CD4-positive, alpha-beta T cell treated with Interleukin-17A for 4 hours (primary cell): Measurements from ENCODE around the gene PRKCE.
"Not testable (repeated sequence)": the region's sequence is repeated elsewhere in the genome, so short reads cannot be mapped to it uniquely, and the experiment has no call there.

ENCODE experiments used
- DNase-seq: peaks from one replicate; pipeline ENCODE4 v3.0.0-alpha.2; 2020; ENCODE audit warnings: mixed read lengths

Gene PRKCE

GRCh38 chr2:46223514-46223913, 572.0 kb downstream of the PRKCE start:
- not testable (repeated sequence) for DNase-seq

DNA sequence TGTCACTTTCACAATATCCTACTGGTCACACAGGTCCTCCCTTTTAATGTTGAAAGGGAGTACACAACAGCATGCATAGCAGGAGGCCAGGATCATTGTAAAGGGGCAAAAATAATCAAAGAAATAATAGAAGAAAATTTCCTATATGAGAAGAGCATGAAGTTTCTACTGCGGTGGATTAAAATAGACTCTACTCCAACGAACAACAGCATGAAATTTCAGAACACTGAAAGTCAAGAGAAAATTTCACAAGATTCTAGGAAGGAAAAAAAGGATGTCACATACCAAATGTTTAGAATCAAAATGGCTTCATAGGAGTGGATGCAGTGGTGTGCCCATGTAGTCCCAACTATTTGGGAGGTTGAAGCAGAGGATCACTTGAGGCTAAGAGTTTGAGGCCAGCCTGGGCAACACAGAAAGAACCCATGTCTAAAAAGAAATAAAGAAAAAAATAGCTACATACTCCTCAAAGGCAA, 573.7 kb downstream of the PRKCE start:
- no peak for DNase-seq

- DNase-seq: no peak
These were observed 574.3 kb downstream of the PRKCE start for GRCh38 chr2:46225730-46226129.

- DNase-seq: no peak
These were observed 575.1 kb downstream of the PRKCE start for GRCh38 chr2:46226620-46227019.

GRCh38 chr2:46227022-46227421, 575.5 kb downstream of the PRKCE start:
- DNase-seq: no peak

DNA sequence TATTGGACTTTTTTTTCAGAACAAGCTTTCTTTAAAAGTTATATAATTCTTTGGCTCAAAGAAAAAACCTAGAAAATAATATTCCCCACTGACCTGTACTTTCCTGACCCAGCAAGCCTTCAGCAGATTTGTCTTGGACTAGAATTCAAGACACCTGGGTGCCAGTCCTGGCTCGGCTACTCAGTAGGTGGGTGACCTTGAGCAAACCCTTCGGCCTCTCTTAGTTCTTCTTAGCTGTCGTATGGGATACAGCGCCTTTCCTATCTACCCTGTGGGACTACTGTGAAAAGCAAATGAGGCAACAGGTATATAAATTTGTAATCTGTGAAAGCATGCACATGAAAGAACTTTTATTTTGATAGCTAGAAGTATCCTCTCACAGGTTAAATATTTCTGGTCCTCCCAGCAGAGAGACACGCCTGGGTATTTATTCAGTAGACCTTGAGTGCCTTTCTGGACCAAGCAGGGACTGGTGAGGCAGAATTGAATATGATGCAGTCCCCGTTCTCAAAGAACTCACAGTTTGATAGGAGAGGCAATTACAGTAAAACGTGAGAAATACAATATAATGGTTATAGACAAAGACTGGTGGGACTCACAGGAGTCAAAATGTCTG, 576.3 kb downstream of the PRKCE start:
- DNase-seq: no peak

GRCh38 chr2:46229134-46230063, 577.9 kb downstream of the PRKCE start:
- peak; percentile 18 for DNase-seq

- peak; percentile 13 for DNase-seq
These were observed 578.7 kb downstream of the PRKCE start for GRCh38 chr2:46230115-46230571.

- no peak for DNase-seq
These were observed 579.4 kb downstream of the PRKCE start for GRCh38 chr2:46230677-46231425.

DNA sequence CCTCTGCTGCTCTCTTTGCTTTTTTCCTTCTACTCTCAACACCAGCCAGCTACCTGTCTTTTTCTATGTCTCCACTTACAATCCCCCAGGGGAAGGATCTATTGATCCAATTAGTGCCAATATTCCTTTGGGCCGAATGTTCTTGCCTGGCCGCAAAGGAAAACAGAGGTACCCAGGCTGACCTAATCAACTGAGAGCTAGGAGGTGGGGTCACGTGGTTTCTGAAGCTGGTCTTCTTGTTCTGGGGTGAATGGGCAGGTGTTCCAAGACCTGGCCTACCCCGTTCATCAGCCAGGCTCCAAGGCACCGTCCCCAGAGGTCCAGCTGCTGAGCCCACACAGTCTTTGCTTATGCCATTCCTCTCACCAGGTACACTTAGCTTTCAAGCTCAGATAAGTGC, 580.2 kb downstream of the PRKCE start:
- no peak for DNase-seq

DNA sequence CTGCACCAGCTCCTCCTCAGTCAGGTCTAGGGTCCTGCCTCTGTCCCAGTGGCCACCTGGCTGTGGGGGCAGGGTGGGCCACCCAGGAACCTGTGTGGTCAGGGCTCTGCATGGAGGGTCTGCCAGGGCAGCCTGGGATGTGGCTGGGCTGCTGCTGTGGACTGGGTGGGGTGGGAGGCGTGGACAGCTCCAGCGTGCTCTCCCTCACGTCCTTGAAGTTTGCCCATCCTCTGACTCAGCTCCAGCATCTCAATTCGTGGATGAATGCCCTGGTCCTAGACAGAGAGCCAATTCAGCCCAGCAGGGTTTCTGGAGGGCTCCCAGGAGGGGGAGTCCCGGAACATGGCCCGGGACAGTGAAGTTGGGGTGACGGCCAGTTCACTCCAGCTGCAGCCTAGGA, 581.4 kb downstream of the PRKCE start:
- no peak for DNase-seq

GRCh38 chr2:46236006-46236875, 584.8 kb downstream of the PRKCE start:
- peak; percentile 19 for DNase-seq

- DNase-seq: no peak
These were observed 585.7 kb downstream of the PRKCE start for GRCh38 chr2:46236876-46237859.
